ENCODE data around the gene EMID1. TPM values are rescaled to one million over a fixed set of nuclear protein-coding genes. Genes with fewer than 3 reads are reported as not detected.
"Not testable (repeated sequence)": the region's sequence is repeated elsewhere in the genome, so short reads cannot be mapped to it uniquely, and the experiment has no call there.

The EMID1 gene
- total RNA-seq, 1 donor from 2014 or later: 31.8 TPM

GRCh38 chr22:29211466-29211865, 5.8 kb downstream of the EMID1 start:
- DNase-seq: no peak

GRCh38 chr22:29212743-29213142, 7.0 kb downstream of the EMID1 start:
- no peak for DNase-seq

- DNase-seq: no peak
Observed at GRCh38 chr22:29213493-29213892, 7.8 kb downstream of the EMID1 start.

- DNase-seq: no peak
Observed at GRCh38 chr22:29214232-29214631, 8.5 kb downstream of the EMID1 start.

GRCh38 chr22:29215012-29215860, 9.5 kb downstream of the EMID1 start:
- no peak for DNase-seq

GRCh38 chr22:29216011-29216872, 10.5 kb downstream of the EMID1 start:
- DNase-seq: no peak

GRCh38 chr22:29216873-29217666, 11.4 kb downstream of the EMID1 start:
- no peak for DNase-seq

GRCh38 chr22:29217827-29218757, 12.4 kb downstream of the EMID1 start:
- no peak for DNase-seq

- DNase-seq: no peak
Observed at GRCh38 chr22:29218758-29219408, 13.2 kb downstream of the EMID1 start.

GRCh38 chr22:29219409-29219782, 13.7 kb downstream of the EMID1 start:
- DNase-seq: not testable (repeated sequence)

GRCh38 chr22:29219881-29220670, 14.4 kb downstream of the EMID1 start:
- no peak for DNase-seq

- no peak for DNase-seq
Observed at GRCh38 chr22:29224121-29224858, 18.6 kb downstream of the EMID1 start.

GRCh38 chr22:29224859-29225410, 19.2 kb downstream of the EMID1 start:
- no peak for DNase-seq

GRCh38 chr22:29225422-29226090, 19.9 kb downstream of the EMID1 start:
- no peak for DNase-seq

- DNase-seq: no peak
Observed at GRCh38 chr22:29226351-29226981, 20.8 kb downstream of the EMID1 start.

GRCh38 chr22:29230972-29231875, 25.5 kb downstream of the EMID1 start:
- no peak for DNase-seq

Data from occipital lobe (tissue), 2 donors.